IPS-NIHi7 (cell line): ENCODE data around the gene LRRC37A.
A peak's percentile ranks its signal among the peaks of the same experiment; 100 is the strongest.
"Not testable (repeated sequence)": the region's sequence is repeated elsewhere in the genome, so short reads cannot be mapped to it uniquely, and the experiment has no call there.

Experiments used
- DNase-seq: peaks from one replicate; pipeline ENCODE4 v3.0.0; 2012; ENCODE audit warnings: mixed read lengths; ENCODE audit errors: extremely low spot score

LRRC37A gene

GRCh38 chr17:46294831-46295230 lies at the start of gene LRRC37A:
Gene LRRC37A, plus strand, starts transcription at chr17:46295131. Its CDS starts 3 bp downstream, at chr17:46295134.
- not testable (repeated sequence) for DNase-seq

DNA sequence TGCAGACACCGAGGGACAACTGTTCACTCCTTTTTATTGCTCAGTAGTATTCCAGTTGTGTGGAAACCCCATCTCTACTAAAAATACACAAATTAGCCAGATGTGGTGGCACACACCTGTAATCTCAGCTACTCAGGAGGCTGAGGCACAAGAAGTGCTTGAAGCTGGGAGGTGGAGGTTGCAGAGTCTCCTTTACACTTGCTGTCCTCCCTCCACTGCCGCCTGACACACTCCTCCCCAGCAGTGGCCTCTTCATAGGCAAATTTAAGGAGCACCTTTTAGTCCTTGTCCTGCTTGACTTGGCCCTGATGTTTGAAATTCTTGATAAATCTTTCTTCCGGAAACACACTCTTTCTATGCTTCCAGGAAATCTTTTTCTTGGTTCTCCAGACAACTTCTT lies 45.8 kb upstream of the LRRC37A start:
- DNase-seq: not testable (repeated sequence)

DNA sequence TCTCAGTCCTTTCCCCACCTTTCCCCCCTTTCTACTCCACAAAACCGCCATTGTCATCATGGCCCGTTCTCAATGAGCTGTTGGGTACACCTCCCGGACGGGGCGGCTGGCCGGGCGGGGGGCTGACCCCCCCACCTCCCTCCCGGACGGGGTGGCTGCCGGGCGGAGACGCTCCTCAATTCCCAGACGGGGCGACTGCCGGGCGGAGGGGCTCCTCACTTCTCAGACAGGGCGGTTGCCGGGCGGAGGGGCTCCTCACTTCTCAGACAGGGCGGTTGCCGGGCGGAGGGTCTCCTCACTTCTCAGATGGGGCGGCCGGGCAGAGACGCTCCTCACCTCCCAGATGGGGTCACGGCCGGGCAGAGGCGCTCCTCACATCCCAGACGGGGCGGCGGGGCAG lies 42.1 kb upstream of the LRRC37A start:
- DNase-seq: not testable (repeated sequence)

DNA sequence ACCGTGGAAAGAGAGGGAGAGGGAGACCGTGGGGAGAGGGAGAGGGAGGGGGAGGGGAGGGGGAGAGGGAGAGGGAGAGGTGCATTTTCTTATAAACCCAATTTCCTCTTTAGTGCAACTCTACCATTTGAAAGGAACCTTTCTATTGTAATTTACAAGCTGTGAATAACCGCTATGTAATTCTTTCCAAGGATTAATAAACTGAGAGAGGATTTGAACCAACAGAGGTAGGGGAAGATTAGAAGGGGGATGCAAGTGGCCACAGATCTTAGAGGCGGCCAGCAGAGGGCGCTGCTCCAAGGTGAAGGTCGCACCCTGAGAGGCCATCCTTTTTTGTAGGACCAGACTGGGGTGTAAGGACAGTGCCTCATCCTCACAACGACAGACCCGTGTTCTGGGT lies 41.2 kb upstream of the LRRC37A start:
- peak; percentile 79 for DNase-seq

DNA sequence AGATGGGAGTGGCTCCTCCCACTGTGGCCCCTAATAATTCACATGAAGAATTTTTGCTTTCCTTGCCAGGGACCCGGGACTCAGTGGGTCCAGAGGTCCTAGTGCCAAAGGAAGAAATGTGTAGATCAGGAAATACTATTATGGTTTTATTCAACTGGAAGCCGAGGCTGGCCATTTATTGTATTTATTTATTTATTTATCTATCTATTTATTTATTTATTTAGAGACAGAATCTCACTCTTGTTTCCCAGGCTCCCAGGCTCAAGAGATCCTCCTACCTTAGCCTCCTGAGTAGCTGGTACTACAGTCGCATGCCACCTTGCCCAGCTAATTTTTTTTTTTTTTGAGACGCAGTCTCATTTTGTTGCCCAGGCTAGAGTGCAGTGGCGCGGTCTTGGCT lies 40.7 kb upstream of the LRRC37A start:
- not testable (repeated sequence) for DNase-seq

DNA sequence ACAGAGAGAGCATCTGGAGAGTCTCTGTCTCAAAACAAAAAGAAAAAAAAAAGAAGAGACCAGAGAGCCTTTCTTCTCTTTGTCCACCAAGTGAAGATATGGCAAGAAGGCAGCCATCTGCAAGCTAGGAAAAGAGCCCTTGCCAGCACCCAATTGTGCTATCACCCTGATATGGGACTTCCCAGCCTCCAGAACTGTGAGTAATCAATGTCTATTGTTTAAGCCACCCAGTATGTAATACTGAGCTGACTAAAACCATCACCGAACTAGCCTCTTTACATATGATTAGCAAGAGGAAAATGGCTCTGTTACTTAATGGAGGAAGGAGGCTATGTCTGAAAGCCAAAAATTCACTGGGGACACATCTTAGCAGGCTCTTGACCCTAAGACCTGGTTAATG lies 38.6 kb upstream of the LRRC37A start:
- not testable (repeated sequence) for DNase-seq

GRCh38 chr17:46259845-46260661 lies 34.9 kb upstream of the LRRC37A start:
- DNase-seq: not testable (repeated sequence)

DNA sequence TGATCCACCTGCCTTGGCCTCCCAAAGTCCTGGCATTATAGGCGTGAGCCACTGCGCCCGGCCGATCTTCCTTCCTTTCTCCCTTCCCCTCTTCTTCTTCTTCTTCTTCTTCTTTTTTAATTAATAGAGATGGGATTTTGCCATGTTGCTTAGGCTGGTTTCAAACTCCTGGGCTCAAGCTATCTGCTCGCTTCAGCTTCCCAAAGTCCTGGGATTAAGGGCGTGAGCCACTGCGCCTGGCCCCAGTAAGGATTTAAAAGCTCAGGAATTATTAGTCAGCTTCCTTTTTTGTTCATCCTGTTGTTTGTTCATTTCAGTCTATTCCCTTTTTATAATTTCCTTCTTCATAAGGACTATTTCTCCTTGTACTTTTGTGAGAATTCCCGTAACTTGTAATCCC lies 32.7 kb upstream of the LRRC37A start:
- no peak for DNase-seq

DNA sequence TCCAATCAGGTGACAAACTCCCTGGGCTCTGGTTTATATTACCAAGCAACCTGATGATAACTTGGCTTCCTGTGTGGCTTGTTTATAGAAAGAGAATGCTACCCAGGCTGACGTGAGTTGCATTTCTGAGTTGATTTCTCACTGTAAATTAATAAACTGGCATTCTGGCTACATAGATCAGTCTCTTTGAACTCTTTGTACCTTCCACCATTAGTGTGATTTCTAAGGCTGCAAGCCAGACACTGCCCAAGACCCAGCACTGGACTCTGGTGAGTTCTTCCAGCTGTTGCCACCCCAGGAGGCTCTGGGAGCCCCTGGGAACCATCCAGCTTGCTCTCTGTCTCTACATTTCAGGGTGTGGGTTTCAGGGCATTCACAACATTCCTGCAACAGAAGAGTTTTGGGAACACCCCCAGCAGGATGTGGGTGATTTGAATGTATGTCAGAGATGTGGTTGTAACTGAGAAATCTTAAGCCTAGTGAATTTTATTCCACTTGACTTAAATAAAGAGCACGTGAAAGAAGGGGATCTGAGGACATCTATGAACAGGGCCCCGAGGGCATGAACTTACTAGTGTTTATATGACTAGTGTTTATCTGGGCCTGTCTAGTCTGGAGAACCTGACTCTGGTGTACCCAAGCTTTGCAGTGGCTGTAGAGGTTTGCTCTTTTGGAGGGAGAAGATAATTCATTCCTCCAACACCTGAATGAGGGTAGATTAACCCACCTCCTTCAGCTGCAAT lies 30.3 kb upstream of the LRRC37A start:
- peak; percentile 25 for DNase-seq

DNA sequence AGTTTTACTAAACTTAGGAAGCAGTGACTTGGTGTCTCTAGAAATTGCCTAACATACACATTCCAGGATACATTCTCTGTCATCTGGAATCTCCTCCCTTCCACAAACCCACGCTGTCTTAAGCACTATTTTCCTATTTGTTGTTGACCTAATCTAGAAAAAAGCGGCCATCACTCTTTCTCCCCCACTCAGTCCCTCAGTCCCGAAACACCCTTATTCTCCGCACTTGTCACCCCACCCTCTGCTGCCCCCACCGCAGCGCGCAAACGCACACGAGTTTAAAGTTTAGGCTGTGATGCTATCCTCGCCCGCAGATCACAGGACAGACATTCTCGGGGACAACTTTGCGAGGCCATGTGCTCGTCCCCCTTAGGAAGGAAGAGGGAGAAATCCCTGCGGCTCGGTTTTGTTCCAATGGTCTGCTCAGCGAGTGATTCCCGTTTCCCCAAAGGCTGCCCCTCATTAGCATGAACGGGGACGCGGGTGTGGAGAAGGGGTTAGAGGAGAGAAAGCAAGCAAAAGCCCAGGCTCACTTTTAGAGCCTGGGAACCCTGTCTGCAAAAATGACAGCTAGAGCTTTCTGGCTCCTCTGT lies 28.8 kb upstream of the LRRC37A start:
- DNase-seq: peak; percentile 48

DNA sequence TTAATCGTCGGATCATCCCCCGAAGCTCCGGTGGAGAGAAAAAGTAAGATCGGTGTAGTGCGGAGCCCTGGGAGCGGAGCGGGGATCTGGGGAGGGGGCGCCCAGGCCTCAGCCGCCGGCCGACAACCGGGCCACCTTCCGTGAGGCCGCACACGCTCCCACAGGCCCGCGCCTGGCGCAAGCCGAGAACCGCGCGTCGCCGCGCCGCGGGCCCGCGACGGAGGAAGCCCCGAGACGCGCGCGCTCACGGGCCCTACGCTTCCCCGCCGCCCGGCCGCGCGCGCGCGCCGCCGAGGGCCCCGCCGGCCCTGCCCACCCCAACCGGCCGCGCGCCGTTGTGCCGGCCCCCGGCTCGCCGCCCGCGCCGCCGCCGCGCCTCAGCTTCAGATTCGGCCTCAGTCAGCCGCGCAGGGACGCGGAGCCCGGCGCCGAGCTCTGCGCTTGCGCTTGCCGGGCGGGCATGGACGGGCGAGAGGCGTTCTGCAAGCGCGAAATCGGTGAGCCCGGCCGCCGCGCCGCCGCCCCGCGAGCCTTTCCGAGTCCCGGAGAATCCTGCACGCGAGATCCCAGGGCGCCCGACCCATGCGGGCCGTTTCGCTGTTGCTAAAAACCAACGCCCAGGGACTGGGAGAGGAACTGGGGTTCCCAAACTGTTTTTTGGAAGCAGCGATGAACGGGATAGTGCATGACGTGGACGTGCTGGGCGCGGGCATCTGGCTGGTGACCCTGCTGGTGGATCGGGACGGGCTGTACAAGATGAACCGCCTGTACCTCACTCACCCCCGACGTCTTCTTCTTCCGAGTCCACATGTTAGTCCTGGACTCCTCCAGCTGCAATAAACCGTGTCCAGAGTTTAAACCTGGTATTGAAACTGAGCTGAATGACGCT lies 28.0 kb upstream of the LRRC37A start:
- peak; percentile 89 for DNase-seq

- DNase-seq: no peak
These were observed 24.9 kb upstream of the LRRC37A start for GRCh38 chr17:46270032-46270431.

- DNase-seq: no peak
These were observed 21.2 kb upstream of the LRRC37A start for GRCh38 chr17:46273541-46274236.

DNA sequence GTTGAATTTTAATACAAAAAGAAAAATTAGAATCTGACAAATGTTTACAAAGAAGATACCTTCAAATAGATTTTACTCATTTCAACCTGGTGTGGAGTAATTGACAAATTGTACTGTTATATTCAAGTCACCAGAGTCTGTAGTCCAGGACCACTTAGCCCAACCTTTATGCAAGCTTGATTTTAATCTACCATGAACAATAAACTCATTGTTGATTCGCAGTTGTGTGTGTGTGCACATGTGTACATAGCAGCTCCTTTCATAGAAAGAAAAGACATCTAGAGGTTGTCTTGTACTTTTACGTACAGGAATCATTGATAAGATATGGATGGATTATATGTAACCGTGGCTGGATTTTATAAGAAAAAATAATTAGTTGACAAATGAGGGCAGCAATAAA lies 20.7 kb upstream of the LRRC37A start:
- no peak for DNase-seq

- DNase-seq: peak; percentile 45
These were observed 18.0 kb upstream of the LRRC37A start for GRCh38 chr17:46276728-46277479.

GRCh38 chr17:46281336-46281735 lies 13.6 kb upstream of the LRRC37A start:
- not testable (repeated sequence) for DNase-seq

DNA sequence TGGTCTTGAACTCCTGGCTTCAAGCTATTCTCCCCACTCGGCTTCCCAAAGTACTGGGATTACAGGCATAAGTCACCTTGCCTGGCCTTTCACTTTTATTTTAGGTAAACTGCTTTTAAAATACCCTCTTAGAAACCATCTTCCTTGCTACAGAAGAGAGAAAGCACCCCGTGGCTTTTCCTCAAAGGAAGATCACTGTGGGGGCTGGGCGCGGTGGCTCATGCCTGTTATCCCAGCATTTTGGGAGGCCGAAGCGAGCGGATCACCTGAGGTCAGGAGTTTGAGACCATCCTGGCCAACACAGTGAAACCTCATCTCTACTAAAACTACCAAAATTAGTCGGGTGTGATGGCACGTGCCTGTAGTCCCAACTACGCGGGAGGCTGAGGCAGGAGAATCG lies 12.3 kb upstream of the LRRC37A start:
- DNase-seq: not testable (repeated sequence)

DNA sequence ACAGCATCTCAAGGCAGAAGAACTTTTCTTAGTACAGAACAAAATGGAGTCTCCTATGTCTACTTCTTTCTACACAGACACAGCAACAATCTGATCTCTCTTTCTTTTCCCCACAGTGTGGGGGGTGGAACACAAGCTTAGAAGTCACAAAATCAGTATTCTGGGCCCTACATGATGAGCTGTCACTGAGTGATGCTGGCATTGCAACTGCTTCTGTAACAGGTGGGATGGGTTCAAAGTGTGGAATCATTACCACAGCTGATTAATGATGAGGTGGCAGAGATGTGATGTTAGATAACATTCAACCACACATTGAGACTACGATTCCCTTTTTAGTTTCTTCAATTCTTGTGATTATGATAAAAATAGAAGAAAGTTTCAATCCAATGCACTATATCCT lies 10.5 kb upstream of the LRRC37A start:
- DNase-seq: not testable (repeated sequence)

DNA sequence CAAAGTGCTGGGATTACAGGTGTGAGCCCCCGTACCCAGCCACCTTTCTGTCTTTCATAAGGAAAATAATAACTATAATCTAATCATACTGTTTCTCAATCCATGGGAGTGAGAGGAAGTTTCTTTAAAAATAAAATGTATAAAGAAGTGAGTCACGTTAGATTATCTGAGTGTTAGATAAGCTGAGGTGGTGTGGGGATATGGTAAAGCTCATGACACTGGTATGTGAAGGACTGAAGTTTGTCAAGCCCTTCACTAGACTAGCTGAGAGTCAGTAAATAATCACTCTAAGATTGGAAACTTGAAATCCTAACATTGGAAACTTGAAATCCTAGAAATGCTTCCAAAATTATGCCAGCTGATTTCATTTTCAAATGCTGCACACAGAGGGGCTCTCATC lies 9.4 kb upstream of the LRRC37A start:
- DNase-seq: not testable (repeated sequence)

DNA sequence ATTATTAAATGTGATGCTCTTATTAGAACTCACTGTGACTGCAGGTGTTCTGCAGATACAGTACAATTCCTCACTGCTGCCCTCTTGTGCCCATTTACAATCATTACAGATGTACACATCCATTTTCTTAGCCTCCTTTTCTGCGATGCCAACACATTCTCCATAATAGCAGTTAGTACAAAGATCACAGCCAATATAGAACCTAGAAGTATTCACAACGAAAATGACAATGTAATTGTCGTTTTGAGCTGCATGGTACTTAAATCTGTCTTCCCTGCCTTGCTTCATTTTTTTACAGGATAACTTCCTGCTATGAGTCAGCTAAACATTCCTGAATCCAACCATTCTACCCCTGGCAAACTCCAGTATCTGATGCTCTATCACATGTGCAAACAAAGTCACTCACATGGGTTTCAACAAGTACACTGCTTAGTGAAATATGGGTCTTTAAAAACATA lies 8.1 kb upstream of the LRRC37A start:
- DNase-seq: peak; percentile 67
